ENCODE data around the gene LHPP.

The LHPP gene

DNA sequence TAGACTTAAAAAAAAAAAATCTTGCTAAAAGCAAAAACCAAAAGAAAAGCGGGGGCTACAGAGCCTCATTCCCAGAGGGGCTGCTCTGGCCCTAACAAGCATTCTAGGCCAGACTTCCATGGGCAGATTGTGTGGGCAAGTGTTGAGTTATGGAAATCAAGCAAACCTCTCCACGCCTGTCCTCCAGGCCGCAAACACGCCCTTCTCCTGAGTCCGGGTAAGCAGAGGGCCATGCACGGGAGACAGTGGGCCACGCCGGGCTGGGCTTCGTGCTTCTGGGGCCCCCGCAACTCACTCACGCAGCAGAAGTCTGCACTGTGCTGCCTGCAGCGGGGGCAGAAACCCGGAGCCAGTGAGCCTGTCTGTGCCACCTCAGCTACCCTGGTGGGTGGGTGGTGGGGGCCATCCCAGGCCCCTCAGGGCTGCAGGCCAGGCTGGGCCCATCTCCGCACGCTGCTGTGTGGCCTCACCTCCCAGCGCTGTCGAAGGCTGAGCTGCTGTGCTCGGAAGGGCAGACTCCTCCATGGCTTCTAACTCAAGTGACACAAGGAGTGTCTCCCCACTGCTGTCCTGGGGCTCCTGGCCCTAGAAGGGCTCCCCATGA is 156.9 kb downstream of the LHPP start:
- TF ChIP-seq, protein P1, sequence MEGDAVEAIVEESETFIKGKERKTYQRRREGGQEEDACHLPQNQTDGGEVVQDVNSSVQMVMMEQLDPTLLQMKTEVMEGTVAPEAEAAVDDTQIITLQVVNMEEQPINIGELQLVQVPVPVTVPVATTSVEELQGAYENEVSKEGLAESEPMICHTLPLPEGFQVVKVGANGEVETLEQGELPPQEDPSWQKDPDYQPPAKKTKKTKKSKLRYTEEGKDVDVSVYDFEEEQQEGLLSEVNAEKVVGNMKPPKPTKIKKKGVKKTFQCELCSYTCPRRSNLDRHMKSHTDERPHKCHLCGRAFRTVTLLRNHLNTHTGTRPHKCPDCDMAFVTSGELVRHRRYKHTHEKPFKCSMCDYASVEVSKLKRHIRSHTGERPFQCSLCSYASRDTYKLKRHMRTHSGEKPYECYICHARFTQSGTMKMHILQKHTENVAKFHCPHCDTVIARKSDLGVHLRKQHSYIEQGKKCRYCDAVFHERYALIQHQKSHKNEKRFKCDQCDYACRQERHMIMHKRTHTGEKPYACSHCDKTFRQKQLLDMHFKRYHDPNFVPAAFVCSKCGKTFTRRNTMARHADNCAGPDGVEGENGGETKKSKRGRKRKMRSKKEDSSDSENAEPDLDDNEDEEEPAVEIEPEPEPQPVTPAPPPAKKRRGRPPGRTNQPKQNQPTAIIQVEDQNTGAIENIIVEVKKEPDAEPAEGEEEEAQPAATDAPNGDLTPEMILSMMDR (IDR thresholded peaks at IDR 0.05; ENCODE audit: insufficient read depth, missing control alignments), result no peak
- FAIRE-seq (no peak), DNase-seq (ENCODE audit: insufficient read length, low spot score) (no peak)

GRCh38 chr10:124619195-124619594 is 157.6 kb downstream of the LHPP start:
- no peak for FAIRE-seq
- DNase-seq (ENCODE audit: insufficient read length, low spot score), result no peak
- TF ChIP-seq, protein P1 (IDR thresholded peaks at IDR 0.05; ENCODE audit: insufficient read depth, missing control alignments), result no peak

GRCh38 chr10:124619802-124620490 is 158.3 kb downstream of the LHPP start:
- TF ChIP-seq, protein P1 (IDR thresholded peaks at IDR 0.05; ENCODE audit: insufficient read depth, missing control alignments), result no peak
- no peak for DNase-seq (ENCODE audit: insufficient read length, low spot score)
- no peak for FAIRE-seq

DNA sequence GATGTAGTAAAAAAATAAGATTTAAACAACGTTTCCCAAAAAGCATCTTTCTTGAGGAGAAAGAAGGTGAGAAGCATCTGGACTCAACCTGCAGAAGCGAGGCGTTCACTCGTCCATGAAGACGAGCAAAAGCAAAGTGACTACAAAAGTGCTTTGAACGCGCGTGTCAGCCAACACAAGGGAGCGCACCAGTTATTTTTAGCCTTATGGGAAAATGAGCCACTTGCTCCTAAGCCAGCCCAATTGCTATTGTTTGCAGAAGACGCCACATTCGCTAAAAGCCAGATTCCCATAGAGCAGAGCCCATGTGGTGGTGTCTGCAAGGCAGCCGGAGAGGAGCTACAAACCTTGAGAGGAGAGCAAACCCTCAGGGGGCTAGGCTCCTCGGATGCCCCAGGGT is 160.0 kb downstream of the LHPP start:
- FAIRE-seq, result no peak
- TF ChIP-seq, protein P1 (IDR thresholded peaks at IDR 0.05; ENCODE audit: insufficient read depth, missing control alignments), result no peak
- no peak for DNase-seq (ENCODE audit: insufficient read length, low spot score)

GRCh38 chr10:124622158-124622557 is 160.5 kb downstream of the LHPP start:
- FAIRE-seq (no peak), DNase-seq (ENCODE audit: insufficient read length, low spot score) (no peak)
- TF ChIP-seq, protein P1 (IDR thresholded peaks at IDR 0.05; ENCODE audit: insufficient read depth, missing control alignments), result no peak

DNA sequence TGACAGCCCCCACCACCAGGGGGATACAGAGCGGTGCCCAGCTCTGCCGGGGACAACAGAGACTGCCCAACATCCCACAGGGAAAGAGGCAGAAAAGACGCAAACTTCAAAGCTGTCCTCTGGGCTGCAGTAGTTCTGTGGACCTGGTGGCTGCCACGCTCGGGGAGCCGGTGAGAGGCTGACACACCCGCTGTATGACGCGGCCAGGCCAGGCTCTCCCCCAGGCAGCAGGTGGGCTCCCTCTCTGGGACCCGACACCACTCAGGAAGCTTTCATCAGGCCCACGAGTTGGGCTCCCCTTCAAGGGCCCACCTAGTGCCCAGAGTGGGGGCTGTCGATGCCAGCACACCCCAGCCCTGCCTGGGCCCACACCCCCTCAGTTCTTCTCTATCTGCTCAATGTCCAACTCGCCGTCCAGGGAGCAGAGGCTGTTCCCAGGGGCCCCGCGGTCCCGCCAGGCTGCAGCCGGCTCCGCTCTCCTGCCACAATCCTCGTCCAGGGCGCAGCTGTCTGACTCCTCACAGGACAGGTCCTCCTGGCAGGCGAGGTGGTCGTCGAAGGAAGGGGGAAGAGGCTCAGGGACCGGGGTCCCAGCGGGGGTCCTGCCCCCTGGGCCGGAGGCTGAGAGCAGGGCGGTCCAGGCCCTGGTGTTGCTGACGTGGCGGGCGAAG is 161.4 kb downstream of the LHPP start:
- DNase-seq (ENCODE audit: insufficient read length, low spot score) (no peak), FAIRE-seq (no peak)
- TF ChIP-seq, protein P1 (IDR thresholded peaks at IDR 0.05; ENCODE audit: insufficient read depth, missing control alignments), result no peak

DNA sequence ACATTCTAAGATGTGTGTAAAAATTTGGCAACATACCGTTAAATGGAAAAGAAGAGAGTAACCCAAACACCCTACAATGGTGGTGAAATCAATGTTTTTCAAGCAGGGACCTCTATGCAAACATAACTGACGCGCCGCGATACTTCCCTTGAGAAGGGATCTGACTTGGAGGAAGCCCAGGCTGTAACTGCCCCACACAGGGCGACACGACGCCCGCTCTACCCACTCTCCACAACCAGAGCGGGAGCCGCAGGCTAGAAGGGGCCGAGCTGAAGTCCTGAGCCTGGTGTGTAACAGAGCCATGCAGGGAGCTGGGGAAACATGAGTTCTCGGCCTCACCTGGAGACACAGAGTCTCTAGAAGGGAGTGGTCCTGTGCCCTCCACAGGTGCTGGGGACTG is 162.4 kb downstream of the LHPP start:
- no peak for DNase-seq (ENCODE audit: insufficient read length, low spot score)
- no peak for FAIRE-seq
- TF ChIP-seq, protein P1 (IDR thresholded peaks at IDR 0.05; ENCODE audit: insufficient read depth, missing control alignments), result no peak

All from D721Med (cell line).